GM12874 (cell line): ENCODE results near the gene MGA.

Experiments
- TF ChIP-seq, protein P1 (sequence below): IDR thresholded peaks from 2 replicates; pipeline ENCODE4 v1.5.1; 2011; ENCODE audit warnings: low read depth, mild to moderate bottlenecking, control low read depth, low read length, moderate library complexity; ENCODE audit not compliant: insufficient read depth

Gene MGA

DNA sequence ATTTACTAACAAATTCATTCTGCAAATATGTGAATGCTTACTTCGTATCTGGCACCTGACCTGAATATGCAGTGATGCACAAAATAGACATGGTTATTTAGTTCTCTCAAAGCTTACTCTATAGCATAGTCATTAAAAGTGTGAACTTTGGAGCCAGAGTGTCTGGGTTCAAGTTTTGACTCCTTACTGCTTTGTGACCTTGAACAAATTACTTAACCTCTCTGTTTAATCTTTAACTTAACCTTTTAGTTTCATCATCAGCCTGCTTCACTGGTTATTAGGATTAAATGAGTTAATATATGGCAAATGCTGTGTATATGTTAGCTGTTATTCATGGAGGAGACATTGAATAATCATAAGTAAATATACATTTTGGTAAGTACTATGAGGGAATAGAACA, 12.1 kb upstream of the MGA start:
- TF ChIP-seq, protein P1, sequence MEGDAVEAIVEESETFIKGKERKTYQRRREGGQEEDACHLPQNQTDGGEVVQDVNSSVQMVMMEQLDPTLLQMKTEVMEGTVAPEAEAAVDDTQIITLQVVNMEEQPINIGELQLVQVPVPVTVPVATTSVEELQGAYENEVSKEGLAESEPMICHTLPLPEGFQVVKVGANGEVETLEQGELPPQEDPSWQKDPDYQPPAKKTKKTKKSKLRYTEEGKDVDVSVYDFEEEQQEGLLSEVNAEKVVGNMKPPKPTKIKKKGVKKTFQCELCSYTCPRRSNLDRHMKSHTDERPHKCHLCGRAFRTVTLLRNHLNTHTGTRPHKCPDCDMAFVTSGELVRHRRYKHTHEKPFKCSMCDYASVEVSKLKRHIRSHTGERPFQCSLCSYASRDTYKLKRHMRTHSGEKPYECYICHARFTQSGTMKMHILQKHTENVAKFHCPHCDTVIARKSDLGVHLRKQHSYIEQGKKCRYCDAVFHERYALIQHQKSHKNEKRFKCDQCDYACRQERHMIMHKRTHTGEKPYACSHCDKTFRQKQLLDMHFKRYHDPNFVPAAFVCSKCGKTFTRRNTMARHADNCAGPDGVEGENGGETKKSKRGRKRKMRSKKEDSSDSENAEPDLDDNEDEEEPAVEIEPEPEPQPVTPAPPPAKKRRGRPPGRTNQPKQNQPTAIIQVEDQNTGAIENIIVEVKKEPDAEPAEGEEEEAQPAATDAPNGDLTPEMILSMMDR = no peak

DNA sequence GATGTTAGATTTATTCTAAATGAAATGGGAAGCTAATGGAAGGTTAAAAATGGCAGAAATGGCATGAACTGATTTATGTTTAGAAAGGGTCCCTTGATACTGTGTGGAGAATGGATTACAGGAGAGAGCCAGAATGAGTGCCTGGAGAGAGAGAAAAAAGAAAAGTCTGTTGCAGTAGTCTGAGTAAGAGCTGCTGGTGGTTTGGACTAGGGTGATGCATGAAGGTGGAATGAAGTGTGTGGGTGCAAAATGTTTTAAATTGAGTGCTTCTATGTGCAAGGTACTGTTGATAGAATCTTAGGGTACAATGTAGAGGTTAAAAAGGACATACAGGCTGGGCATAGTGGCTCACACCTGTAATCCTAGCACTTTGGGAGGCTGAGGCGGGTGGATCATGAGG, 11.4 kb upstream of the MGA start:
- TF ChIP-seq, protein P1 = no peak

DNA sequence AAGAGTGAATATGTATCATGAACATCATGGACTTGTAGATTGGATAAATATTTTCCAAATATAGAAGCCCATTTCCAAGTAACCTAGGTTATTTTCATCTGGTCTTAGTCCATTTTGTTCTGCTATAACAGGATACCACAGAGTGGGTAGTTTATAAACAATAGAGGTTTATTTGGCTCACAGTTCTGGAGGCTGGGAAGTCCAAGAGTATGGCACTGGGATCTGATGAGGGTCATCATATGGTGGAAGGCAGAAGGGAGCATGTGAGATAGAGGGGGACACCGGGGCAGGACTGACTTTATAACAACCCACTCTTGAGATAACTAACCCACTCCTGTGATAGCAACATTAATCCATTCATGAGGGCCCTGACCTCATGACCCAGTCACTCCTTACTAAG, 9.4 kb upstream of the MGA start:
- TF ChIP-seq, protein P1 = no peak

DNA sequence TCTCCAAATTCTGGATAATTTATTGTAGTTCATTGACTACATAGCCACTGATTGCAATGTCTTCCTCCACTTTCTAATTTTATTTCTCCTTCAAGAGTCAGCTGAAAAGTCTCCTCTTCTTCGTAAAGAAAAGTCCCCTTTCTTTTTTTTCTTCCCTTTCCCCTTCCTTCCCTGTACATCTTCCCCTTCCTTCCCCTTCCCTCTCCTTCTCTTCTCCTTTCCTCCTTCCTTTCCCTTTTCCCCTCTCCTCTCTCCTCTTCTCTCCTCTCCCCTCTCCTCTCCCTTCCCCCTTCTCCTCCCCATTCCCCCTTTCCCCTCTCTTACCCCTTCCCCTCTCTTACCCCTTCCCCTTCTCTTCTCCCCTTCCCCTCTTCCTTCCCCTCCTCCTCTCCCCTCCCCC, 8.8 kb upstream of the MGA start:
- TF ChIP-seq, protein P1 = no peak

DNA sequence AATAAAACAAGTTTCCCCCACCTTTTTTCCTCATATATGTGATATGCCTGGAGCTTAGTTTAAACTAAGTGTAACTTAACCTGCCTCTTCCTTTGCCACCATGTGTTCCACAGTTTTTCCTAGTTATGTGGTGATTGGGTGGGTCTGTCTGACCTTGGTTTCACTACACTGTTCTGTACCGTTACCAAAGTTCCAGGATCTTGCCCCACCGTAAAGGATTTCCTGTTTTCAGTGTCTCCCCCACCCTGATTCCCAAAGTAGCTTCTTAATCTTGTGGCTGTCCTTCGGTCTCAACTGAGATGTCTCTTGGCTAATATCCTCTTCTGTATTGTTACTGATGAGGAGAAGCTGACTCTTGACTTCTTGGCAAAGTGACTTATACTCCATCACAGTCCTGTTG, 6.4 kb upstream of the MGA start:
- TF ChIP-seq, protein P1 = no peak

DNA sequence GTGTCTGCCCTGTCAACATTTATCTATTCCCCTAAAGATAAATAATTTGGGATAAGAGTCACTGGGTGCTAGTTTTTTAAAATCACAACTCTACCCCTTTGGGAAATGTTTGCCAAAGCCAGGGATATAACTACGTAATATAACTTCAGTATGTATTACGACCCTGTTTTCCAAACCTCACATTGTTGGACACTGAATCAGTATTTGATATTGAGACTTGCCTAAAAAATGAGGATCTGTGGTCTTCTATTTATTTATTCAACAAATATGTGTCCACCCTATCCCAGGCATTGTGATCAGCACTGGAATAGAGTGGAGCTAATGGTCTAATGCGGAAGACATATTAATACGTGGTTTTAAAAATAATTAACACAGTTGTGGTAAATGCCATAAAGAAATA, 4.5 kb upstream of the MGA start:
- TF ChIP-seq, protein P1 = no peak

DNA sequence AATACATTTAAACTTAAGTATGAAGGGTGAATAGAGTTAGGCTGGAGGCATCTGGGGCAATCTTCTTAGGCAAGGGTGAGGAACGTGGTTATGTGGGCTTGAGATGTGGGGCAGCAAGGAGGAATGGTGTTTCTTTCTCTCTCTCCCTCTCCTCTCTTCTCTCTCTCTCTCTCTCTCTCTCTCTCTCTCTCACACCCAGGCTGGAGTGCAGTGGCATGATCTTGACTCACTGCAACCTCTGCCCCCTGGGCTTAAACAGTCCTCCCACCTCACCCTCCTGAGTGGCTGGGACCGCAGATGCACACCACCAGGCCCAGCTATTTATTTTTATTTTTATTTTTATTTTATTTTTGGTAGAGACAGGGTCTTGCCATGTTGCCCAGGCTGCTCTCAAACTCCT, 4.0 kb upstream of the MGA start:
- TF ChIP-seq, protein P1 = no peak

DNA sequence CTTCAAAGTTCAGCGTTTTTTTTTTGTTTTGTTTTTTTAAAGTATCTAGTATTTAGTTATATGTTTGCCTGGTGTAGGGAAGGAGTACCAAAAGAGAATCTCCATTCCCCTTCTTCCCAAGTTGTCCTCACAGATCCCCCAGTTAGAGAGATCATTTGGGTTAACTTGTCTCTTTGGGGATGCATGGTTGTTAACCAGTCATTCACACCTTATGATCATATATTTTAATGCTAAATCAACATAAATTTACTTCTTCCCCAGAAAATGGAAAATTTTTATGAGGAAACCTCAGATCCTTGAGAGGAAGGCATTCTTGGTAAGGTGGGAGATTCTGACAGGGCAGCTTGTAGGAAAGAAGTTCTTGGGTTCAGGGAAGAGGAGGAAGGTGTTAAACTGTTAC, 1.5 kb upstream of the MGA start:
- TF ChIP-seq, protein P1 = no peak
